Stimulated activated CD4-positive, alpha-beta T cell treated with anti-CD3 and anti-CD28 coated beads, Interleukin-2, amount 100 ng/mL, for 4 hours (primary cell): Measurements from ENCODE around the gene KCNMA1.

Experiments used
- DNase-seq: peaks from one replicate; pipeline ENCODE4 v3.0.0-alpha.2; 2020; ENCODE audit warnings: low read depth

Gene KCNMA1

DNA sequence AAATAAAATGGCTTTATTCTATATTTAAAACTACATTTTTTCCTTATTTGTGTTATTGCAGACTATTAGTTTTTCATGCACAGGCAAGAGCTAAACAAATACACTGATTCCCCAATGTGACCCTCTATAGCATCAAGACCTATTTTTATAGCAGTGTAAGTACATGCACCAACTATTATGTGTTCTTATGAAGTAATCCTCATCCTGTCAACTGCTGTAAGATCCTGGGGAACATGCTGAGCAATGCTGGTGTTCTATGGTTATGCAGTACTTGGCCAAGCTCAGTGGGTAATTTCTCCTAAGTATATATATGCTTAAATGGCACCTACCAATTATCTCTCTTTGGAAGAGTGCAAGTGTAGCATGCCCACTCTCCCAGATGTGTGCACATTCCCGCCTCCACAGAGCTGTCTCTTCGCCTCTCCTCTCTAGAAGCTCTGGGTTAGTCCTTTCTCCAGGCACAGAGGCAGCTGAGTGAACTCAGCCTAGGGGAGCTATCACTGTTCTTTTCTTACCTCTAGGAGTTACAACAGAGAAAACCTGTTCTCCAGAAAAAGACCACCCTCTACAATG, 428.8 kb downstream of the KCNMA1 start:
- no peak for DNase-seq

- no peak for DNase-seq
Measured at GRCh38 chr10:77207828-77208185, 429.8 kb downstream of the KCNMA1 start.

GRCh38 chr10:77207182-77207827, 430.3 kb downstream of the KCNMA1 start:
- no peak for DNase-seq

DNA sequence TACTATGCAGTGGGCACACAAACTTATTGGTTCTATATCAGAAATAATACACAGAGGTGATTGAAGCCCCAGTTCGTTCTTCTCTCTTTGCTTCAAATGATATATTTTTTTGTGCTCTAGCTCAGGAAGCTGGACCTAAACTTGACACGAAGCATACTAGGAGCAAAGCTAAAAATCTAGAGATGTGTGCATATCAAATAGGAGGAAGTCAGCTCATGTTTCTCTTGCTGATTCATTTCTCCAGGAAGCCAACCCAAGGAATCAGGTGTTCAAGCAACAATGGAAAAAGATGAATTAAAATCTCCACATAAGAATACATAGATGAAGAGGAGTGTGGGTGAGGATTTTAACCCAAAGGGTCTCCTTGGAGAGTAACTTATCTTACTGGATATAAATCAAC, 432.5 kb downstream of the KCNMA1 start:
- no peak for DNase-seq

DNA sequence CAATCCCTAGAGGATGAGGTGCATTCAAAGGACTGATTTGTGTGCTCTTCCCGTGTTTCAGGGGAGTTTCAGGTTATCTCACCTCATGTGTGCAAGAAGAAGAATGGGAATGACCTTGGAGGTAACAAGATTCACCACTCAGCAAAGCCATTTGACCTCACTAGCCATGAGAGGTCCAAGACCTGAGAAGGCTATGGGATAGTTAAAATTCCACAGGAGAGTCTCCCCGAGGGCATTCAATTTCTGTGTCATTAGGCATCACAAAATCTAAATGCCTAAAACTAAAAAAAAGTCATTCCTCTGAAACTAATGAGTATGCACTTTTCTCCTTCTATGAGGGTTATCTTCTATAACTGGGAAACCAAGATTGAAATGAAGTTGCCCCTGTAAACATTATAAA, 433.4 kb downstream of the KCNMA1 start:
- DNase-seq = no peak

- no peak for DNase-seq
Measured at GRCh38 chr10:77202857-77203256, 434.8 kb downstream of the KCNMA1 start.

- DNase-seq = no peak
Measured at GRCh38 chr10:77201135-77202106, 436.2 kb downstream of the KCNMA1 start.

- DNase-seq = no peak
Measured at GRCh38 chr10:77197544-77197943, 440.1 kb downstream of the KCNMA1 start.

GRCh38 chr10:77196614-77197013, 441.0 kb downstream of the KCNMA1 start:
- DNase-seq = no peak

DNA sequence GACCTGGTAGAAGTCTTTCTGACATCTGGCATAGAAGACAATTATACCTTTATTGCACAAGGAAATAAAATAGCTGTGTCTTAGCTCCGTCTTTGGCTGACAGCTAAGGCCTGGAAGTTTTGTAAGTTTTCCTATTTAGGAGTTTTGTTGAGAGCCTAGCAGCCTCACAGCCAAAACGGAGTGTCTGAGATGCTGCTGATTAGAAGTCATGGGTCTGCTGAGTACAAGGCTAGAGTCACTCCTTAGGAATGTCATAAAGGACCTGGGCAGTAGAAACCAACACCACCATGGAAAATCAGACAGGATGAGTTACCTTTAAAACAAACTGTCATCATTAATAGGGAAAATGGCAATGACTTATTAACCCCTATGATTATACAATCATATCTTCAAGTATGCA, 442.5 kb downstream of the KCNMA1 start:
- no peak for DNase-seq

DNA sequence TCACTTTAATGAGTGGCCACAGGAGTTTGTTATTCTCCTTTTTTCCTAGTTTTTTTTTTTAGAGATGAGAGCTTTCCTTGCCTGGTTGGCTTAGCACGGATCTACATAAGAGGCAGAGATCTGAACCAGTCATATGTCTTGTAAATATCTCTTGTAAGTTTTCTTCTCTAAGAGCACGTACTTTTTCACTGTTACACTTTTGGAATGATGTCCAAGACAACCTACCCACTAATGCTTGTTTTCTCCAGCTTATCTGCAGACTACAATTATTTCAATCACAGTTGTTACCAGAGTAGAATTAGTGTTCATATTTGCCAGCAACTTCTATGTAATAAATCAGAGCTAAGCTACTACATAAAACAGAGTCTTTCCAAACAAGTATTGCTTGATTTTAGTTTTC, 444.6 kb downstream of the KCNMA1 start:
- DNase-seq = no peak

DNA sequence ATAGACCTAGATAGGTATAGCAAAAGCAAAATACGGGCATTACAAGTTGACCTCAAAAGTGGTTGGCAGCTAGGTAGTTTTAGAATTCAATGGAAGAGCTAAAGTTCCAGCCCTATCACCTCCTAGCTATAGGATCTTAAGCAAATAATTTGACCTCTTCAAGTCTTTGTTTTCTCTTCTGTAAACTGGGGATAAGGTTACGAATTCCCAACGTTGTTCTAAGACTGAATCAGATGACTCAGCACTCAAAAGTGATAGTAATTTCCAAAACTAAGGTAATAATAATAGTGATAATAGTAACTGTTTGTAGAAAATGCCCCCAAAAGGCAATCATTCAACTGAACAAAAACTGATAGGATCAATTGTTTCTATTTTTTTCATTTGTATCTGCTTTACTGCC, 445.2 kb downstream of the KCNMA1 start:
- no peak for DNase-seq

DNA sequence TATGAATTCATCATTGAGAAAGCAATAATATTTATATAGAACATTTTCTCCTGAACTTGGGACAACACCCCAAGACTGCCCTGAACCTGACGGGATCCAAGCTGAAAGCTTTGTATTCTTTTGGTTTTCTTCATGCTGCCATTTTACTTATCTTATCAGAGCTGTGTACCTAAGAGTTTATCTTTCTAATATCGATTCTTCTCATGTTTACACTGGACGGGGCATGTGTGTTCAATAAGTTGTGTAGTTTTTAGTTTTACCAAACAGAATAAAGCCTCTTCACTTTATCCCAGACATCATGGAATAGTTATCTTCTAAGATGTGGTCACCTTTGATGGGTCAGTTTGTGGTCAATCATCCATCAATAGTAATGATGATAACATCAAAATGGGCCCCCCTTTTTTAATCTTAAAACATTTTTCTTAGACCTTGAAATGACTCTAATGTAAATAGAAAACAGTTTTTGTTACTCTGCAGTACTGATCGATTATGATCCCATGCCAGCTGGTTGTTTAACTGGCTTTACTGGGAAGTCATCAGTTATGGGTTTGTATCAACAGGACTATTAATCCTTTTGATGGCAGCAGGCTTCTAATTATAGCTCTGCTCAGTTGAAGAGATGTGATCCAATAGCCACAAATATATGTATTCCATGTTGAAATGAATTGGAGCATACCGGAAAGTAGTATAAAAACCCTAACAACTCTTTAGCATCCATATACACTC, 446.1 kb downstream of the KCNMA1 start:
- no peak for DNase-seq

DNA sequence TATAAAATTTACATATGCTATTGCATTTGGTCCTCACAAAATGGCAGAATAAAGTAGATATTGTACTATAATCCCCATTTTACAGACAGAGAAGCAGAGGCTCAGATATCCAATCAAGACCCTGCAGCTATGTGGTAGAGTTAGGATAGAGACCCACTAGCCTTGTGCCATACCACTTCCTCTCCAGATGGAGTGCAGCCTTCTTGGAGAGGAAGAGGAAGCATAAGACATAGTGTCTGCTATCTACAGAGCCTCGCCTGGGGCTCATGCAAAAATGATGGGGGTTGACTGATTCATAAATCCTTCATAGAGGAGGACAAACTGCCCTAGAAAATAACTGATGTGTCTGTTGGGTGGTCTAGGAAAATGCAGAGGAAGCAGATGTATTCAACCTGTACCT, 447.3 kb downstream of the KCNMA1 start:
- DNase-seq = no peak

DNA sequence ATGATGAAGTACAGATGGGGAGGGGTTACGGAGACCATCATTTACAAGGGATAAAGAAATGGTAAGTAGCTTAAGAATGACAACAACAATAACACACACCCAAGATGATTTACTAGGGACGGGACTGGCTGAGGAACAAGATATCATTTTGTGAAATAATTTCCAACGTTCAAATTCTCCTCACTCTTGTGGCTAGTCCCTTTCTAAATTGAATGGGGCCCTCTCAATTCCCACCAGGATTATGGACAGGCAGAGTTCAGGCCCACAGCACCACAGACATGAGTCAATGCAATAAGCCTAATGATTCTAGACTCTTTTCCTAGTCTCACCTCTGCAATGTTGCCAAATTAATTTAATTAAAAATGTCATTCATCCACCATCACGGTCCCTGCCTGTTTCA, 448.1 kb downstream of the KCNMA1 start:
- no peak for DNase-seq

DNA sequence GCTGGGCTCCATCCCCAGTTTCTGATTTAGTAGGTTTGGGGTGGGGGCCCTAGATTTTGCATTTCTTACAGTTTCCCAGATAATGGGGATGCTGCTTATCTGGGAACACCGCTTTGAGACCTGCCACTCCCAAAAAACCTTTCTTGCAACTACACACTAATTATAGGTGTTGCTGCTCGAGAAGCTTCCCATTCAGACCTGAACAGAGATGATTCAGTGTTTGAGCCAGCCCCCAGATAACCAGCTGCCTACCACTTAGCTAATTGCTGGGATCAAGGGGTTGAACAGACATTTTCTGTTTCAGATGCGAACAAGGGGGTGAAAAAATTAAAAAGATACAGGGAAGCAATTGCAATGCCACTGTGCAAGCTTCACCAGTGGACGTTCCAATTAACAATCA, 448.5 kb downstream of the KCNMA1 start:
- no peak for DNase-seq

- DNase-seq = no peak
Measured at GRCh38 chr10:77188521-77188920, 449.1 kb downstream of the KCNMA1 start.

GRCh38 chr10:77188000-77188395, 449.6 kb downstream of the KCNMA1 start:
- no peak for DNase-seq

GRCh38 chr10:77187376-77187999, 450.1 kb downstream of the KCNMA1 start:
- no peak for DNase-seq

- no peak for DNase-seq
Measured at GRCh38 chr10:77186936-77187335, 450.7 kb downstream of the KCNMA1 start.

- DNase-seq = no peak
Measured at GRCh38 chr10:77185696-77186095, 451.9 kb downstream of the KCNMA1 start.

DNA sequence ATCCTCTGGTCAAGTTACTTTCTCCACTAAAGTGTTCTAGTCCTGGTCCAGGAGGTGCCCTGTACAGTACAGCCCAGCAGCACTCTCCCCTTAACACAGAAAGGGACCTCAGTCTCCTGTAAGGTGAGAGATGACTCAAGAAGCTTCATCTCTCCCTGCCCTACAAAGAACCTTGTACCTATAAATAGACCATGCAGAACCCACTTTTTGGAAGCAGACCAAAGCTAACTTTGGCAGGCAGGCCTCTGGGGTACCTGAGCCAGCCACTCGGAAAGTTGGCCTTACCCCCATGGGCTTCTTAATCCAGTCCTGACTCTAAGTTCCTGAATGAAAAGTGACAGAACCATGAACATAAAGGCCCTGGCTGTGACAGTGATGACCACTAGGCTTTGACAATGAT, 454.8 kb downstream of the KCNMA1 start:
- no peak for DNase-seq
